Heart right ventricle (tissue), 16 donors: ENCODE data around the gene LRRN4CL. TPM values are rescaled to one million over a fixed set of nuclear protein-coding genes. Genes with fewer than 3 reads are reported as not detected.
"Not testable (repeated sequence)": the region's sequence is repeated elsewhere in the genome, so short reads cannot be mapped to it uniquely, and the experiment has no call there.

Experiments used
- ATAC-seq, 8 donors: fragments of 200-7000 bp; cut with Tn5 transposase; one replicate each; pipeline ENCODE4 v1.9.1; 2020; ENCODE audit warnings: mild to moderate bottlenecking in 8 of 8, moderate library complexity in 8 of 8, moderate number of reproducible peaks in 1 of 8
- DNase-seq, 2 donors: peaks; one replicate each; pipeline ENCODE4 v3.0.0-alpha.2; 2020
- H3K27ac ChIP-seq, 10 donors: fragments of 200-600 bp; sonication (generic) in 2 of 10; one replicate each; pipeline versions ENCODE4 v1.5.0 to v1.8.0; 2020 to 2022; ENCODE audit warnings: mild to moderate bottlenecking in 3 of 10
- H3K27me3 ChIP-seq, 7 donors: fragments of 200-600 bp; one replicate each; pipeline ENCODE4 v1.8.0; 2021 to 2022; ENCODE audit warnings: mild to moderate bottlenecking in 2 of 7
- H3K36me3 ChIP-seq, 9 donors: fragments of 200-600 bp; sonication (generic) in 1 of 9; one replicate each; pipeline versions ENCODE4 v1.5.0 to v1.8.0; 2020 to 2022; ENCODE audit warnings: mild to moderate bottlenecking in 2 of 9
- H3K4me1 ChIP-seq, 9 donors: fragments of 200-600 bp; sonication (generic) in 1 of 9; one replicate each; pipeline versions ENCODE4 v1.5.0 to v1.8.0; 2020 to 2022; ENCODE audit warnings: mild to moderate bottlenecking in 4 of 9
- H3K4me3 ChIP-seq, 10 donors: fragments of 200-600 bp; sonication (generic) in 2 of 10; one replicate each; pipeline versions ENCODE4 v1.5.0 to v1.8.0; 2020 to 2022; ENCODE audit warnings: mild to moderate bottlenecking in 7 of 10, moderate library complexity in 2 of 10
- H3K9me3 ChIP-seq, 11 donors: fragments of 200-600 bp in 10 of 11; sonication (generic) in 2 of 11; one replicate each; pipeline versions ENCODE4 v1.5.0 to v1.8.0; 2013 to 2022; ENCODE audit warnings: mild to moderate bottlenecking in 2 of 11, control low read depth in 1 of 11, moderate library complexity in 1 of 11
- WGBS, 2 donors: extraction: QIAGEN DNeasy Blood & Tissue Kit; methylation state at CpG; one replicate each; pipeline ENCODE4 v1.1.7; 2013; ENCODE audit warnings: inconsistent platforms in 1 of 2; 5-methylcytosine and 5-hydroxymethylcytosine counted together
- intact Hi-C, 10 donors: fragments of 100-400 bp; cut with DNase I; formaldehyde crosslinking; loops; one replicate each; pipeline versions ENCODE4 v1.11.1 to v1.14.2; 2022
- polyA plus RNA-seq, 2 donors: library from polyadenylated mRNA; stranded (reverse); fragments of 200-250 nt; gene quantifications; one replicate each; pipeline ENCODE4 v1.2.3, GENCODE V29; 2013
- total RNA-seq, 10 donors: library from RNA; stranded (reverse); fragmentation: NEBNext Ultra II Directional in 3 of 10; extraction: Animal tissue kit (Norgen Biotek cat#: 25700) in 3 of 10; gene quantifications; one replicate each; pipeline versions ENCODE4 v1.2.1 to v1.2.4, GENCODE V29; 2021 to 2023
- TF ChIP-seq, protein P1 (sequence below), 9 donors: fragments of 200-600 bp; sonication (generic) in 2 of 9; IDR thresholded peaks; one replicate each; pipeline versions ENCODE4 v1.5.0 to v1.8.0; 2021 to 2022; ENCODE audit warnings: antibody characterized with exemption in 9 of 9, mild to moderate bottlenecking in 5 of 9, moderate library complexity in 1 of 9
- donor health status: Arrhythmogenic right ventricular cardiomyopathy.
- donor health status: ischemic (EF 13 %, LVEDD 7.1; RV severe dilation, severe dysfunction).
- donor health status: healthy with polysubstance abuse.
- donor health status: DM: no; HTN: yes; CAD: no.
- donor health status: DM: no; HTN: no; CAD: no.
- donor health status: ischemic (EF 25% LVEDD 6.9; RV normal size, moderate dysfunction).
- donor health status: ischemic (EF 25% LVEDD 5.7; RV mildly dilated, moderate dysfunction).
- donor health status: healthy.
- donor health status: DM: yes; HTN: yes; CAD: no.
- donor health status: Ischemic cardiomyopathy.
- donor health status: ischemic (EF 35%, LVEDD 5.7; RV mildly dilated, moderate dysfunction).
- donor health status: nonischemic (EF 11% LVEDD 7.7; RV severe dilation, severe dysfunction).
- donor health status: DM: yes; HTN: yes; CAD: no.
- donor health status: PGD.
- donor health status: ischemic (EF 29% LVEDD 5.4; RV normal size, mild dysfunction).
- donor health status: nonischemic (EF 23%, LVEDD 6.1; RV moderate dilation, normal function).

LRRN4CL gene
- total and polyA plus RNA-seq, 12 donors: 1.9 to 9.5 (median 2.6) TPM

DNA sequence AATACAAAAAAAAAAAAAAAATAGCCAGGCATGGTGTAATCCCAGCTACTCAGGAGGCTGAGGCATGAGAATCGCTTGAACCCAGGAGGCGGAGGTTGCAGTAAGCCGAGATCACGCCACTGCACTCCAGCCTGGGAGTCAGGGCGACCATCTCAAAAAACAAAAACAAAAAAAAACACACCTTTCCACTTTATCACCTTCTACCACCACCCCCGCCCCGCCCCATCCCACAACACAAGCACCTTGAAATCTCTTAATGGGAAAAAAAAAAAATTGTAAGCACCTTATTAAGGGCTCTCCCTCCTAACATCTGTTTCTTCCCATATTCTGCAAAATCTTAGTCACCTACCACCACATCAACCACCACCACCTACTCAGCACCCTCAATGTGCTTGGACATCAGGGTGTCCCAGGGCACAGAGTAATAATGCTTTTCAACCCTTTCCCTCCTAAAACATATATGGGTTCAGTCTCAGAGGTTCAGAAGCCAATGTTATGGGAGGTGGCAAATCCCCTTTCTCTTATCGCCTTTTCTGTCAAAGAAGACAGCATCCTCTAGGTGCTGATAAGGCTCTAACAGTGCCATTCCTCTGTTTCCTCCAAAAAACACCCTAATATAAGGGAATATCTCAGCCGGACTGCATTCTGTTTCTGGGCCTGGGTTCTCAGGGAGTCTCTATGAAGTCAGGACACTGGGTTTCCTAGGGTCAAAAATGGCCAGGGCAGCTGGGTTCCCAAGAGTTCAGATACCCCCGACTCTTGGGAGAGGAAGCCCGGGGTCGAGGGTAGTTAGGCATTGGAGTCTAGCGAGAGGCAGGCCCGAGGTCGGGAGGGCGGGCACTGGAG is 36.9 kb downstream of the LRRN4CL start:
- Histone ChIP-seq H3K4me1 (peaks cover 0 to 21% (median 16%) of the 10 kb centered on the region in 9 donors), H3K4me3 (peak overlapping the region; percentile 70 to 100 (median 90)), H3K27me3 (no peaks in the 10 kb centered on the region), H3K36me3 (peaks cover 0 to 33% (median 16%) of the 10 kb centered on the region in 9 donors), H3K27ac (peak overlapping the region; percentile 80 to 98 (median 93)), H3K9me3 (no peaks in the 10 kb centered on the region)
- TF ChIP-seq, protein P1, sequence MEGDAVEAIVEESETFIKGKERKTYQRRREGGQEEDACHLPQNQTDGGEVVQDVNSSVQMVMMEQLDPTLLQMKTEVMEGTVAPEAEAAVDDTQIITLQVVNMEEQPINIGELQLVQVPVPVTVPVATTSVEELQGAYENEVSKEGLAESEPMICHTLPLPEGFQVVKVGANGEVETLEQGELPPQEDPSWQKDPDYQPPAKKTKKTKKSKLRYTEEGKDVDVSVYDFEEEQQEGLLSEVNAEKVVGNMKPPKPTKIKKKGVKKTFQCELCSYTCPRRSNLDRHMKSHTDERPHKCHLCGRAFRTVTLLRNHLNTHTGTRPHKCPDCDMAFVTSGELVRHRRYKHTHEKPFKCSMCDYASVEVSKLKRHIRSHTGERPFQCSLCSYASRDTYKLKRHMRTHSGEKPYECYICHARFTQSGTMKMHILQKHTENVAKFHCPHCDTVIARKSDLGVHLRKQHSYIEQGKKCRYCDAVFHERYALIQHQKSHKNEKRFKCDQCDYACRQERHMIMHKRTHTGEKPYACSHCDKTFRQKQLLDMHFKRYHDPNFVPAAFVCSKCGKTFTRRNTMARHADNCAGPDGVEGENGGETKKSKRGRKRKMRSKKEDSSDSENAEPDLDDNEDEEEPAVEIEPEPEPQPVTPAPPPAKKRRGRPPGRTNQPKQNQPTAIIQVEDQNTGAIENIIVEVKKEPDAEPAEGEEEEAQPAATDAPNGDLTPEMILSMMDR (IDR thresholded peaks at IDR 0.05): no peak
- DNase-seq (no peak), ATAC-seq (peak in 2 of 8 donors; percentile 3 to 9)
- intact Hi-C loops: loop anchor here in 1 of 10 donors (5.0 kb wide), 1 partner anchor 40 kb away; the partner anchor contains the start of genes EML3 and ROM1
- WGBS, 2 donors: 37 to 40% methylated on average over 16 of the region's 16 CpGs

GRCh38 chr11:62650283-62650682 is 39.0 kb downstream of the LRRN4CL start:
- H3K36me3 ChIP-seq: peaks cover 0 to 36% (median 17%) of the 10 kb centered on the region in 9 donors
- intact Hi-C loops: loop anchor here in 1 of 10 donors (5.0 kb wide), 1 partner anchor 38 kb away; the partner anchor contains the start of genes EML3 and ROM1
- H3K4me1 ChIP-seq: peaks cover 8 to 35% (median 29%) of the 10 kb centered on the region in 9 donors
- WGBS, 2 donors: 94 to 95% methylated on average over 12 of the region's 12 CpGs
- not testable (repeated sequence) for DNase-seq, H3K9me3 ChIP-seq, ATAC-seq, H3K27me3 ChIP-seq, H3K27ac ChIP-seq, H3K4me3 ChIP-seq

DNA sequence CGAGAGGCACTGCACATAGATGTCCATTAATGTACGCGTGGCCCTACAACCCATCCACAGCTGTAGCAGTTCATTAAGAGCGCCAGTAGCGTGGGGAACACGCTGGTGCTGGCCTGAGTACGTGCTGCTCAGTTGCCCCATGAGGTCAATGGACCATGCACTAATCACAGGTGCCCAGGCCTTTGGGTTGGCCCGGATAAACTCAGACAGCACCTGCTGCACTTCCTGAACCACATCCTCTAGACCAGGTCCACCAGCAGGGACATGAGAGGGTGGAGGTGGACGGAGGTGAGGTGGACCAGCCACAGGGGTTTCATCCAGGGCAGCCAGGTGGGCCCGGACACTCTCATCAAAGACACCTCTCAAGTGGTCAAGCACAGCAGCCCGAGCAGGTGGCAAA is 39.8 kb downstream of the LRRN4CL start:
- Histone ChIP-seq H3K27ac (no peak overlapping the region), H3K4me3 (no peak overlapping the region), H3K4me1 (peaks cover 12 to 43% (median 37%) of the 10 kb centered on the region in 9 donors), H3K9me3 (no peaks in the 10 kb centered on the region), H3K27me3 (no peaks in the 10 kb centered on the region), H3K36me3 (peaks cover 0 to 38% (median 17%) of the 10 kb centered on the region in 9 donors)
- TF ChIP-seq, protein P1 (IDR thresholded peaks at IDR 0.05): no peak
- WGBS, 2 donors: 93 to 94% methylated on average over 11 of the region's 11 CpGs
- intact Hi-C loops: no loop called here
- ATAC-seq (no peak), DNase-seq (no peak)

- Histone ChIP-seq H3K4me1 (peaks cover 12 to 44% (median 40%) of the 10 kb centered on the region in 9 donors), H3K27ac (no peak overlapping the region), H3K9me3 (no peaks in the 10 kb centered on the region), H3K36me3 (peaks cover 0 to 43% (median 17%) of the 10 kb centered on the region in 9 donors), H3K4me3 (no peak overlapping the region), H3K27me3 (no peaks in the 10 kb centered on the region)
- no peak for ATAC-seq
- intact Hi-C loops: no loop called here
- 82 to 85% methylated on average over 11 of the region's 11 CpGs for WGBS, 2 donors
- TF ChIP-seq, protein P1 (IDR thresholded peaks at IDR 0.05): no peak
- no peak for DNase-seq
These were observed 40.4 kb downstream of the LRRN4CL start for GRCh38 chr11:62648967-62649364.
